Measurements from ENCODE around the gene TENM4. TPM values are rescaled to one million over a fixed set of nuclear protein-coding genes. Genes with fewer than 3 reads are reported as not detected.
A peak's percentile ranks its signal among the peaks of the same experiment; 100 is the strongest.

Gene TENM4
- total and polyA plus RNA-seq, 4 experiments from 2014 or later, result 0.25 to 0.28 TPM; not detected in 2

DNA sequence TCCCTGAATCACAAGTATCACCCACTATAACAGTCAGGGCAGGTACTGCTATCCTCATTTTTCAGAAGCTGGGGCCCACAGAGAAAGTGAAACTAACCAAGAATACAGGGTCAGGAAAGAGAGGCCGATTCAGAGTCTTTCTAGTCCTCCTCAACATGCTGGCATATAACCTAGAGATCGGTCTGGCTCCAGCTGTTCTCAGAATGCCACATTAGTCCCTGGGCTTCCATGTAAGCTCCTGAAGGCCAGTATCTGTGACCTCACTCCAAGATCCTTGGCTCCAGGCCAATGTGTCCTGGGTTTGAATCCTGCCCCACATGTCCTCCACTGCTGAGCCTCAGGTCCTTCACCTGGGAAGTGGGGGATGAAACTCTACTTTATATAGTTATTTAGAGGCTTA, 50.4 kb downstream of the TENM4 start:
- Histone ChIP-seq H3K27ac (ENCODE audit: low read depth, low read length) (no peak overlapping the region), H3K9me3 (ENCODE audit: control insufficient read depth in 1 of 2, low read length in 2 of 2) (no peaks in the 10 kb centered on the region), H3K4me1 (ENCODE audit: insufficient read depth, low read length) (no peaks in the 10 kb centered on the region), H3K27me3 (ENCODE audit: insufficient read depth, low read length) (no peaks in the 10 kb centered on the region), H3K4me3 (ENCODE audit: low read length in 2 of 2) (no peak overlapping the region), H3K36me3 (ENCODE audit: insufficient read depth, low read length) (no peaks in the 10 kb centered on the region)
- intact Hi-C loops (cut with micrococcal nuclease), result no loop called here
- H3K9me3 Mint-ChIP-seq, result peaks cover 0 to 4% (median 1%) of the 10 kb centered on the region in 8 donors
- H3K27ac Mint-ChIP-seq, result peak overlapping the region in 1 of 7 donors; percentile 27
- peaks cover 0 to 7% (median 1%) of the 10 kb centered on the region in 4 donors for H3K4me1 Mint-ChIP-seq
- no peak for DNase-seq
- no peaks in the 10 kb centered on the region for H3K36me3 Mint-ChIP-seq
- CTCF ChIA-PET (ENCODE audit: partially characterized antibody), result interaction anchor here (0.5 kb wide), 1 partner anchor 8 kb away, joined by 3 read pairs; no protein-coding TSS in a partner anchor
- H3K4me3 Mint-ChIP-seq, result no peak overlapping the region
- peaks cover 2% of the 10 kb centered on the region in 2 donors for H3K27me3 Mint-ChIP-seq
- POLR2A ChIA-PET (ENCODE audit: partially characterized antibody), result no interaction called here

DNA sequence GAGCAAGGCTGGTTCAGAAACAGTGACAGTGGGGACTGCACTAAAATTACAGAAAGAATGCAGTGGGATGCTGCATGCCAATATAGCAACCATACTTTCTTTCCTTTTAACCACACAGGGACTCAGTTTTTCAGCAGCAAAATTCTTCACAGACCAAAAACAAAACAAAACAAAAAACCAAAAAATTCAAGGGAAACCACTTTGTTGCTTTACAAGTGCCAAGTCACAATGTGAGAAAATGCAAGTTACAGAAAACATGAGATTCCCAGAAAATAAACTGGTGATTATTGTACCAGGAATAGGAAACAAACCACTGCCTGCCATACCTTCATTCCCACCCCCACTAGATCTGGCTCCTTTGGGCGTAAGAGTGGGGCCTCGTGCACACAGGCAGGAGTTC, 52.6 kb downstream of the TENM4 start:
- Histone ChIP-seq H3K36me3 (ENCODE audit: insufficient read depth, low read length) (no peaks in the 10 kb centered on the region), H3K27me3 (ENCODE audit: insufficient read depth, low read length) (no peaks in the 10 kb centered on the region), H3K4me1 (ENCODE audit: insufficient read depth, low read length) (no peaks in the 10 kb centered on the region), H3K4me3 (ENCODE audit: low read length in 2 of 2) (no peak overlapping the region), H3K9me3 (ENCODE audit: control insufficient read depth in 1 of 2, low read length in 2 of 2) (no peaks in the 10 kb centered on the region), H3K27ac (ENCODE audit: low read depth, low read length) (no peak overlapping the region)
- Mint-ChIP-seq H3K27ac (no peak overlapping the region), H3K36me3 (no peaks in the 10 kb centered on the region), H3K4me3 (no peak overlapping the region), H3K27me3 (peaks cover 0 to 2% of the 10 kb centered on the region in 2 donors), H3K9me3 (peaks cover 0 to 4% (median 0%) of the 10 kb centered on the region in 8 donors), H3K4me1 (peaks cover 0 to 7% (median 1%) of the 10 kb centered on the region in 4 donors)
- ChIA-PET POLR2A (ENCODE audit: partially characterized antibody) (no interaction called here), CTCF (ENCODE audit: partially characterized antibody) (no interaction called here)
- intact Hi-C loops (cut with micrococcal nuclease), result no loop called here
- DNase-seq, result no peak

DNA sequence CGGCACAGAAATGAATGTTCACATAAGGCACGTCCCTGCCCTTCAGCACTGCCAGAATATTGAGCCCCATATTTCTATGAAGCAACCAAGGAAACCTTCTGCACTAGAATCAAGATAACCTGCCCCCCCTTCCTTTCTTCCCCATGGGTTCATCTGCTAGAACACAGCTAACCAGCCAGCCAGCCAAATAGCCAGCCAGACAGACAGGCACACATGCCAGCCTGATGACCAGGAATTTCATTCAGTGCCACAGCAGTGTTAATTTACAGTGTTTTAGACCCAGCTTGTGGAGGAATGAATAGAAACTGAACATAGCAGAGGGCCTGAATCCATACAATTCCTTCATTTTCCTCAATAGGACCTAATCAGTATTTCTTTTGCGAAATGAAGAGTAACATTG, 57.0 kb downstream of the TENM4 start:
- no peak overlapping the region for H3K27ac Mint-ChIP-seq
- Histone ChIP-seq H3K27me3 (ENCODE audit: insufficient read depth, low read length) (no peaks in the 10 kb centered on the region), H3K36me3 (ENCODE audit: insufficient read depth, low read length) (no peaks in the 10 kb centered on the region), H3K4me1 (ENCODE audit: insufficient read depth, low read length) (no peaks in the 10 kb centered on the region), H3K4me3 (ENCODE audit: low read length in 2 of 2) (no peak overlapping the region), H3K9me3 (ENCODE audit: control insufficient read depth in 1 of 2, low read length in 2 of 2) (no peaks in the 10 kb centered on the region), H3K27ac (ENCODE audit: low read depth, low read length) (no peak overlapping the region)
- H3K4me1 Mint-ChIP-seq, result no peaks in the 10 kb centered on the region
- no peak for DNase-seq
- ChIA-PET POLR2A (ENCODE audit: partially characterized antibody) (no interaction called here), CTCF (ENCODE audit: partially characterized antibody) (no interaction called here)
- no peaks in the 10 kb centered on the region for H3K36me3 Mint-ChIP-seq
- H3K9me3 Mint-ChIP-seq, result peaks cover 0 to 7% (median 0%) of the 10 kb centered on the region in 8 donors
- intact Hi-C loops (cut with micrococcal nuclease), result no loop called here
- H3K4me3 Mint-ChIP-seq, result no peak overlapping the region
- H3K27me3 Mint-ChIP-seq, result peaks cover 0 to 2% of the 10 kb centered on the region in 2 donors

DNA sequence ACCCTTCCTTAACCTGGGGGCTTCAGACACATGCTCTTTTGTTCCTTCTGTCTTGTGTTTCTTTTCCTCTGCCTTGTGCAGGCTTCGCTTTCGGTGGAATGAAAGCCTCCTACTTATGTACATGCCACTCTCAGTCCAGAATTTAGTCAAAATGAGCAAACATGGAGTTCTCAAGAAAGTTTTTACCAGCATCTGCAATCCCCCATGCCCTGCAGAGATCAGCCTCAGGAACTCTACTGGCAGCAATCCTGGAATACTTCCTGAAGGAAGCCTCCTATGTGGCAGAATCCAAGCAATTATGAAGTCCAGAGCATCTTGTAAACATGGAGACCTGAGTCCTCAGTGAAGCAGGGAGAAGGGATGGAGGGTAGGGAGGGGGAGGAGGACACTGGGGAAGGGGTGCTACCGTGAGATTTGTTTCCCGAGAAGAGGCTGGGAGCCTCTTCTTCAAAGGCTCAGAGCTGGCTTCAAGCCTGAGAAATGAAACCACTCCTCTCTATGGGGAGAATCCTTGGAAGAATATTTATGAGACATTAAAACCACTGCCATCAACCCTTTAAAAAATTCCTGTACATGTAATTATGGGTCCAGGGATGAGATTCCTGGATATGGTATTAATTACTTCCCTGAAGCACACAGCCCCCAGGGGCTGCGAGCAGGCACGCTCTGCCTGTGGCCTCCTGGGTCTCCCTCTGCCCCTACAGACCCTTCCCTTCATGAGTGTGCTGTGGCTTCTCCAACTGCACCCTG, 58.4 kb downstream of the TENM4 start:
- Histone ChIP-seq H3K27me3 (ENCODE audit: insufficient read depth, low read length) (no peaks in the 10 kb centered on the region), H3K36me3 (ENCODE audit: insufficient read depth, low read length) (no peaks in the 10 kb centered on the region), H3K4me1 (ENCODE audit: insufficient read depth, low read length) (no peaks in the 10 kb centered on the region), H3K27ac (ENCODE audit: low read depth, low read length) (no peak overlapping the region), H3K4me3 (ENCODE audit: low read length in 2 of 2) (no peak overlapping the region), H3K9me3 (ENCODE audit: control insufficient read depth in 1 of 2, low read length in 2 of 2) (no peaks in the 10 kb centered on the region)
- no peak for DNase-seq
- intact Hi-C loops (cut with micrococcal nuclease), result no loop called here
- CTCF ChIA-PET (ENCODE audit: partially characterized antibody), result no interaction called here
- Mint-ChIP-seq H3K9me3 (peaks cover 0 to 3% (median 0%) of the 10 kb centered on the region in 8 donors), H3K27ac (peak overlapping the region in 1 of 7 donors; percentile 33), H3K4me3 (no peak overlapping the region), H3K36me3 (no peaks in the 10 kb centered on the region), H3K27me3 (peaks cover 0 to 2% of the 10 kb centered on the region in 2 donors), H3K4me1 (no peaks in the 10 kb centered on the region)
- POLR2A ChIA-PET (ENCODE audit: partially characterized antibody), result no interaction called here

DNA sequence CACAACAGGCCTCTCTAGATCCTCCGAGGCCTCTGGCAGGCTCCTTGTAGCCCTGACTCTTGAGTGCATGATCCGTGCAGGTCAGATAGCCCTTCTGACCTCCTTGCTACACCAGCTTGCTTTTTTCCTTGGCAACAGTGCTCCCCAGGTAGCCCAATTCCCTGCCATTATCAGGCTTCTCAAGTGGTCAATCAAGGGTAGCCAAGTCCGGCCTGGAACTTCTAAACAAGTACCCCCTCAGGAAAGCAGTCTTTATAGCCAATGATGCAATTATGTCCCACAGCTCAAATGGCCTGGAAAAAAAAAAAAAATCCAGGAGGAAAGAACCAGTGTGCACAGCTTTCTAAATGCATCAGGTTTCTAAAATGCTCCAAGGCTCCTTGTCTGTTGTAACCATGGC, 59.8 kb downstream of the TENM4 start:
- Mint-ChIP-seq H3K36me3 (no peaks in the 10 kb centered on the region), H3K9me3 (peaks cover 0 to 3% (median 0%) of the 10 kb centered on the region in 8 donors), H3K4me1 (no peaks in the 10 kb centered on the region), H3K27me3 (peaks cover 0 to 2% of the 10 kb centered on the region in 2 donors), H3K4me3 (no peak overlapping the region), H3K27ac (no peak overlapping the region)
- Histone ChIP-seq H3K27me3 (ENCODE audit: insufficient read depth, low read length) (no peaks in the 10 kb centered on the region), H3K36me3 (ENCODE audit: insufficient read depth, low read length) (no peaks in the 10 kb centered on the region), H3K9me3 (ENCODE audit: control insufficient read depth in 1 of 2, low read length in 2 of 2) (no peaks in the 10 kb centered on the region), H3K4me3 (ENCODE audit: low read length in 2 of 2) (no peak overlapping the region), H3K4me1 (ENCODE audit: insufficient read depth, low read length) (no peaks in the 10 kb centered on the region), H3K27ac (ENCODE audit: low read depth, low read length) (no peak overlapping the region)
- POLR2A ChIA-PET (ENCODE audit: partially characterized antibody), result no interaction called here
- intact Hi-C loops (cut with micrococcal nuclease), result no loop called here
- CTCF ChIA-PET (ENCODE audit: partially characterized antibody), result no interaction called here
- no peak for DNase-seq

DNA sequence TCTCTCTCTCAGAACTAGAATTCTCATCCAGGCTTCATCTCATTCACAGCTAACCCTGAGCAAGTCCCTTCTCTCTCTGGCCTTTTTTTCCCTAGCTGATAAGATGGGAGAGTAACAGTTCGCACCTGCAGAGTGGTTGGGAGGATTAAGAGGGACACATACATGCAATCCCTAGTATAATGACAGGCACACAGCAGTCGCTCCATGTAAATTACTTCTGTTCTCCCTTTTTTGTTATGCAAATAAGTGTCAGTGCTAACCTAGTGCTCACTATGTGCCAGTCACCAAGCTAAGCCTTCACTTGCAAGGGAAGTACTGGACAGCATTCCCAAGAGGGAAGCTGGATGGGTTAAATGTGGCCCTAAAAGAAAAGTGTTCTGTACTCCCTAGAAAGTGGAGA, 63.4 kb downstream of the TENM4 start:
- H3K9me3 Mint-ChIP-seq, result peaks cover 0 to 4% (median under 1%) of the 10 kb centered on the region in 8 donors
- H3K27ac Mint-ChIP-seq, result no peak overlapping the region
- no peak overlapping the region for H3K4me3 Mint-ChIP-seq
- ChIA-PET CTCF (ENCODE audit: partially characterized antibody) (no interaction called here), POLR2A (ENCODE audit: partially characterized antibody) (no interaction called here)
- H3K4me1 Mint-ChIP-seq, result no peaks in the 10 kb centered on the region
- Histone ChIP-seq H3K4me1 (ENCODE audit: insufficient read depth, low read length) (no peaks in the 10 kb centered on the region), H3K36me3 (ENCODE audit: insufficient read depth, low read length) (no peaks in the 10 kb centered on the region), H3K27ac (ENCODE audit: low read depth, low read length) (no peak overlapping the region), H3K9me3 (ENCODE audit: control insufficient read depth in 1 of 2, low read length in 2 of 2) (no peaks in the 10 kb centered on the region), H3K27me3 (ENCODE audit: insufficient read depth, low read length) (no peaks in the 10 kb centered on the region), H3K4me3 (ENCODE audit: low read length in 2 of 2) (no peak overlapping the region)
- no peaks in the 10 kb centered on the region for H3K27me3 Mint-ChIP-seq
- intact Hi-C loops (cut with micrococcal nuclease), result no loop called here
- H3K36me3 Mint-ChIP-seq, result no peaks in the 10 kb centered on the region
- no peak for DNase-seq

DNA sequence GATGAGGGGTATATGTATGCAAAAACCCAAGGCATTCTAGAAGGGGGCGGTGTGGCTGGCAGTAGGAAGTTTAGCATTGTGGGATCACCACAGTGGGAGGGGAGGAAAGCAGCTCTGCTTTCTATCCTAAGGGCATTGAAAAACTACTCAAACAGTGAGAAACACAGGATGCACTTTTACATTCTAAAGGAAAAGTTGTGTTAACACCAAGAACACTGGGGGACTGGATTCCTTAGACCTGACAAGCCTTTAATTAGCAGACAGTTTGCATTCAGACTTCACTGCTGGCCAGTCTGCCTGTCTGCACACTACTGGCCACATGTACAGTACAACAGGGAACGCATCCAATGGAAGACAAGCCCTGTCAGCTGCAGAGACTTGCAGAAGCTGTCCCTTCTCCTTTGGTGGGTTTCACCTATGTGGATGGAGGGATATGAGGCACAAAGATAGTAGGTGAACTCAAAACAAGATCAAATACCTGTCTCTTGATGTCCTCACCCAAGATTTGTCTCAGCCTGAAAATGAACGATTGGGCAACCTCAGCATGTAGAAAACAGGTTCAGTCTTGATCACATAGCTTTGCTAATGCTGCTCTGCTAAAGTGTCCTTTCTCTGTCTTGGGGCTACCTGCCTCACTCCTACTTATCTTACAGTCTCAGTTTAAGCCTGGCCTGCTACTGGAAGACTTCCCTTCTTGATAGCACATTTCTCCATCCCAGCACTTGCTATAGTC, 64.8 kb downstream of the TENM4 start:
- H3K4me3 ChIP-seq (ENCODE audit: low read length in 2 of 2), result no peak overlapping the region
- intact Hi-C loops (cut with micrococcal nuclease), result no loop called here
- no peaks in the 10 kb centered on the region for H3K4me1 Mint-ChIP-seq
- POLR2A ChIA-PET (ENCODE audit: partially characterized antibody), result no interaction called here
- H3K36me3 ChIP-seq (ENCODE audit: insufficient read depth, low read length), result no peaks in the 10 kb centered on the region
- no peak overlapping the region for H3K4me3 Mint-ChIP-seq
- CTCF ChIA-PET (ENCODE audit: partially characterized antibody), result no interaction called here
- DNase-seq, result no peak
- H3K4me1 ChIP-seq (ENCODE audit: insufficient read depth, low read length), result no peaks in the 10 kb centered on the region
- H3K36me3 Mint-ChIP-seq, result no peaks in the 10 kb centered on the region
- no peak overlapping the region for H3K27ac Mint-ChIP-seq
- H3K27ac ChIP-seq (ENCODE audit: low read depth, low read length), result no peak overlapping the region
- no peaks in the 10 kb centered on the region for H3K27me3 ChIP-seq (ENCODE audit: insufficient read depth, low read length)
- peaks cover 0 to 6% (median 0%) of the 10 kb centered on the region in 8 donors for H3K9me3 Mint-ChIP-seq
- H3K9me3 ChIP-seq (ENCODE audit: control insufficient read depth in 1 of 2, low read length in 2 of 2), result no peaks in the 10 kb centered on the region
- no peaks in the 10 kb centered on the region for H3K27me3 Mint-ChIP-seq

All from CD4-positive, alpha-beta memory T cell (primary cell).